HepG2 (cell line): ENCODE measurements around the gene RBBP8NL. TPM values are rescaled to one million over a fixed set of nuclear protein-coding genes. Genes with fewer than 3 reads are reported as not detected.

ENCODE experiments used
- ATAC-seq: fragments of 200-7000 bp; cut with Tn5 transposase; 3 replicates; pipeline ENCODE4 v1.9.1; 2020; ENCODE audit warnings: mild to moderate bottlenecking, moderate library complexity
- BruUV-seq: library from RNA; stranded (reverse); fragments of 400-500 nt; replicated peaks from 2 replicates; lab custom pipeline; 2021; lab: Mats Ljungman, UMichigan
- CTCF ChIA-PET: fragments of 300-600 bp; formaldehyde crosslinking; extraction: SDS; loops from one replicate; lab custom pipeline; 2021; ENCODE audit warnings: low total read pairs, inconsistent platforms, low intra/inter-chr PET ratio; lab: Yijun Ruan, JAX
- POLR2A ChIA-PET: fragments of 350-600 bp; sonication (Branson Sonifier 250); formaldehyde crosslinking; loops from one replicate; lab custom pipeline; 2020; ENCODE audit warnings: antibody characterized with exemption, inconsistent platforms; lab: Yijun Ruan, JAX
- DNase-seq: peaks from one replicate; pipeline ENCODE4 v3.0.0-alpha.2; 2015; ENCODE audit warnings: low spot score
- FAIRE-seq: peaks from 3 replicates; lab custom pipeline; 2011; peaks lifted over from hg19 to GRCh38; lab: Jason Lieb, UNC
- H2AFZ ChIP-seq: one replicate; pipeline ENCODE4 v1.6.1; 2011; ENCODE audit warnings: low read length, inconsistent platforms
- H3K27ac ChIP-seq: fragments of 300-600 bp; 3 replicates; pipeline ENCODE4 v1.8.0; 2011; ENCODE audit warnings: mixed run types, mild to moderate bottlenecking, mixed read lengths, low read length, inconsistent platforms; ENCODE audit not compliant: insufficient read depth; ENCODE audit errors: extremely low read length
- H3K27me3 ChIP-seq, 2 experiments: fragments of 200-600 bp in 1 of 2; 2 replicates in 1 of 2; 3 replicates in 1 of 2; pipeline versions ENCODE4 v1.6.0 to v1.8.0; 2011; ENCODE audit warnings: low read length in 2 of 2, mild to moderate bottlenecking in 2 of 2, moderate library complexity in 2 of 2, inconsistent platforms in 1 of 2; ENCODE audit not compliant: insufficient read depth in 2 of 2, control insufficient read depth in 1 of 2
- H3K36me3 ChIP-seq, 2 experiments: fragments of 200-600 bp in 1 of 2; replicated peaks in 1 of 2; 2 replicates in 1 of 2; 3 replicates in 1 of 2; pipeline versions ENCODE4 v1.5.1 to v1.8.0; 2011; ENCODE audit warnings: low read length in 2 of 2, inconsistent platforms in 1 of 2; ENCODE audit not compliant: insufficient read depth in 2 of 2, control insufficient read depth in 1 of 2
- H3K4me1 ChIP-seq: 2 replicates; pipeline ENCODE4 v1.5.1; 2012; ENCODE audit warnings: low read length, inconsistent platforms; ENCODE audit not compliant: insufficient read depth
- H3K4me2 ChIP-seq: 2 replicates; pipeline ENCODE4 v1.6.0; 2011; ENCODE audit warnings: low read depth, low read length, inconsistent platforms
- H3K4me3 ChIP-seq, 3 experiments: fragments of 200-600 bp in 1 of 3; sonication (generic), shearing (Covaris generic) in 1 of 3; replicated peaks in 1 of 3; 2 replicates each; pipeline ENCODE4 v1.5.1; 2011 to 2016; ENCODE audit warnings: low read length in 3 of 3, inconsistent platforms in 2 of 3, low read depth in 2 of 3, mild to moderate bottlenecking in 2 of 3, control low read depth in 1 of 3, mixed read lengths in 1 of 3; ENCODE audit not compliant: insufficient read depth in 1 of 3
- H3K79me2 ChIP-seq: one replicate; pipeline ENCODE4 v1.6.1; 2011; ENCODE audit warnings: low read length, inconsistent platforms; ENCODE audit not compliant: insufficient read depth
- H3K9ac ChIP-seq: 2 replicates; pipeline ENCODE4 v1.6.0; 2011; ENCODE audit warnings: mild to moderate bottlenecking, low read depth, low read length, inconsistent platforms; ENCODE audit not compliant: insufficient read depth
- H3K9me3 ChIP-seq: 2 replicates; pipeline ENCODE4 v1.5.1; 2012; ENCODE audit warnings: mild to moderate bottlenecking, low read length
- H4K20me1 ChIP-seq: 2 replicates; pipeline ENCODE4 v1.6.0; 2011; ENCODE audit warnings: inconsistent platforms, mild to moderate bottlenecking, low read length, moderate library complexity; ENCODE audit not compliant: insufficient read depth
- CBFB ChIP-seq: sonication (generic); formaldehyde crosslinking; IDR thresholded peaks from 2 replicates; pipeline ENCODE4 v1.4.0; 2020; ENCODE audit warnings: missing genetic modification reagents
- CTCF ChIP-seq: sonication (generic); formaldehyde crosslinking; IDR thresholded peaks from 2 replicates; pipeline ENCODE4 v1.5.0; 2020; ENCODE audit warnings: mild to moderate bottlenecking, missing genetic modification reagents, moderate library complexity
- NCOR1 ChIP-seq: fragments of 200-600 bp; sonication (generic); IDR thresholded peaks from 2 replicates; pipeline ENCODE4 v1.7.0; 2017; ENCODE audit warnings: antibody characterized with exemption, low read length, borderline replicate concordance
- NR2C2 ChIP-seq: sonication (generic); formaldehyde crosslinking; IDR thresholded peaks from 2 replicates; pipeline ENCODE4 v1.4.0; 2020; ENCODE audit warnings: missing genetic modification reagents, mild to moderate bottlenecking, moderate library complexity, borderline replicate concordance
- NR2F2 ChIP-seq: IDR thresholded peaks from 2 replicates; pipeline ENCODE4 v1.6.1; 2012; ENCODE audit warnings: low read depth, inconsistent platforms, borderline replicate concordance
- PCBP1 ChIP-seq: fragments of 200-400 bp; formaldehyde crosslinking; IDR thresholded peaks from 2 replicates; pipeline ENCODE4 v1.6.1; 2017; ENCODE audit warnings: mild to moderate bottlenecking, low read depth, low read length, borderline replicate concordance
- PHF5A ChIP-seq: IDR thresholded peaks from one replicate; pipeline ENCODE4 v1.6.1; 2018; ENCODE audit warnings: low read depth, missing genetic modification reagents; ENCODE audit not compliant: unreplicated experiment
- POLR2A ChIP-seq, 2 experiments: IDR thresholded peaks; 2 replicates each; pipeline ENCODE4 v1.6.1; 2011; ENCODE audit warnings: low read depth in 2 of 2, low read length in 2 of 2, mild to moderate bottlenecking in 1 of 2, moderate library complexity in 1 of 2; ENCODE audit not compliant: insufficient read depth in 1 of 2
- SP5 ChIP-seq: IDR thresholded peaks from 2 replicates; pipeline ENCODE4 v1.6.1; 2016; ENCODE audit warnings: low read depth, borderline replicate concordance
- TIGD3 ChIP-seq: sonication (generic); formaldehyde crosslinking; IDR thresholded peaks from 2 replicates; pipeline ENCODE4 v1.5.1; 2020; ENCODE audit warnings: mild to moderate bottlenecking, missing genetic modification reagents, borderline replicate concordance
- ZNF296 ChIP-seq: sonication (generic); formaldehyde crosslinking; conservative IDR thresholded peaks from 2 replicates; pipeline ENCODE4 v1.5.0; 2020; ENCODE audit warnings: mild to moderate bottlenecking, missing genetic modification reagents
- WGBS: methylation state at CpG from one replicate; pipeline ENCODE4 v1.1.6; 2017; ENCODE audit warnings: low lambda C conversion rate; 5-methylcytosine and 5-hydroxymethylcytosine counted together
- in situ Hi-C: cut with HindIII; loops from 2 replicates; pipeline ENCODE4 v1.10.0; 2017; ENCODE audit warnings: low pct_unique_long_range_greater_than_20kb; ENCODE audit not compliant: extremely low pct_ligation_motif_present
- intact Hi-C: fragments of 100-400 bp; cut with micrococcal nuclease; formaldehyde crosslinking; loops from one replicate; pipeline ENCODE4 v1.10.0; 2022; ENCODE audit not compliant: unreplicated experiment
- polyA plus RNA-seq, 8 experiments: library from polyadenylated mRNA; depleted of rRNA in 3 of 8; stranded (reverse) in 7 of 8; unstranded in 1 of 8; fragments of >200 nt; fragmentation: Illumina TruSeq in 4 of 8; extraction: Trizol in 4 of 8; gene quantifications; 2 replicates each; pipeline versions ENCODE4 v1.2.1 to v1.2.3, GENCODE V29; 2011 to 2016; ENCODE audit warnings: low read depth in 4 of 8, missing spikeins in 1 of 8, mixed read lengths in 1 of 8; ENCODE audit not compliant: insufficient read depth in 1 of 8
- total RNA-seq, 5 experiments: library from RNA; depleted of rRNA; stranded (reverse); fragments of >200 nt; fragmentation: Illumina TruSeq; extraction: Trizol; gene quantifications; 2 replicates each; pipeline ENCODE4 v1.2.3, GENCODE V29; 2016; ENCODE audit warnings: low read depth in 1 of 5
- TF ChIP-seq, protein P1 (sequence below): sonication (generic); formaldehyde crosslinking; IDR thresholded peaks from 2 replicates; pipeline ENCODE4 v1.5.0; 2020; ENCODE audit warnings: mild to moderate bottlenecking, missing genetic modification reagents, borderline replicate concordance
- TF ChIP-seq, protein P2 (sequence below): sonication (generic); formaldehyde crosslinking; IDR thresholded peaks from 2 replicates; pipeline ENCODE4 v1.5.1; 2020; ENCODE audit warnings: missing genetic modification reagents, mild to moderate bottlenecking, borderline replicate concordance

Gene RBBP8NL
- total and polyA plus RNA-seq, 2 of the 13 experiments (the other 11 are each of a cell fraction or from before 2014, with no cell fraction given): 0.69 to 0.86 TPM

DNA sequence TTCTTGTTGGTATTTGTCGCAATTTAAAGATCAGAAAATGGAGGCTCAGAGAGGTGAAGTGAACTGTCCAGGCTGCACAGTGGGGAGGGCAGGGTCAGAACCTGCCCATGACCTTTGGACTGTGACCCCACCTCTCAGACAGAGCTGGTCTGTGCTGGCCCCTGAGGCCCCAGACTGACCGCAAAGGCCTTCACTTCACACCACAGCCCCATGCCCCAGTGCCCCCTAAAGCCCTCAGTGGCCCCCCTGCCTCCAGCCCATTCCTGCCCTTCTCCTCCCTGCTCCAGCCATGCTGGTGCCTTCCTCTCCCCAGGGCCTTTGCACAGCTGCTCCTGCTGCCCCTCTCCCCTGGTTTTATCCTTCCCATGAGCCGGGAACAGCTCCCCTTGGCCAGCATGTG is 9.4 kb upstream of the RBBP8NL start:
- Histone ChIP-seq H3K4me1 (peaks cover 13% of the 10 kb centered on the region), H3K27ac (no peak overlapping the region), H3K9me3 (no peaks in the 10 kb centered on the region), H3K36me3 (no peaks in the 10 kb centered on the region), H3K27me3 (peaks cover 31 to 97% of the 10 kb centered on the region in 2 experiments), H3K9ac (no peak overlapping the region), H4K20me1 (peaks cover 8% of the 10 kb centered on the region; the same call in 1 of the 2 replicates), H3K4me2 (no peak overlapping the region), H2AFZ (no peak overlapping the region), H3K79me2 (no peaks in the 10 kb centered on the region), H3K4me3 (no peak overlapping the region)
- ATAC-seq (peak; percentile 21), DNase-seq (no peak), FAIRE-seq (no peak)
- ChIA-PET CTCF (no interaction called here), POLR2A (no interaction called here)
- WGBS: 20% methylated on average over 3 of the region's 3 CpGs
- BruUV-seq: no TSS peak
- intact Hi-C loops (no loop called here), in situ Hi-C loops (no loop called here)
- TF ChIP-seq NCOR1 (peak; percentile 65), ZNF296 (CRISPR knock-in tag) (no peak), CBFB (CRISPR knock-in tag) (peak; percentile 95), NR2F2 (peak; percentile 93), NR2C2 (CRISPR knock-in tag) (peak; percentile 81), PHF5A (CRISPR knock-in tag) (no peak), TIGD3 (CRISPR knock-in tag) (no peak), PCBP1 (0 out of 2 replicates have a peak, but pooled peaks have one; percentile 51), POLR2A (IDR thresholded peaks at IDR 0.05; ENCODE audit: insufficient read depth in 1 of 2, low read depth in 2 of 2, low read length in 2 of 2) (no peak), SP5 (CRISPR knock-in tag) (peak; percentile 14; the same call in 1 of the 2 replicates), CTCF (0 out of 2 replicates have a peak, but pooled peaks have one; percentile 18)
- TF ChIP-seq, protein P1, sequence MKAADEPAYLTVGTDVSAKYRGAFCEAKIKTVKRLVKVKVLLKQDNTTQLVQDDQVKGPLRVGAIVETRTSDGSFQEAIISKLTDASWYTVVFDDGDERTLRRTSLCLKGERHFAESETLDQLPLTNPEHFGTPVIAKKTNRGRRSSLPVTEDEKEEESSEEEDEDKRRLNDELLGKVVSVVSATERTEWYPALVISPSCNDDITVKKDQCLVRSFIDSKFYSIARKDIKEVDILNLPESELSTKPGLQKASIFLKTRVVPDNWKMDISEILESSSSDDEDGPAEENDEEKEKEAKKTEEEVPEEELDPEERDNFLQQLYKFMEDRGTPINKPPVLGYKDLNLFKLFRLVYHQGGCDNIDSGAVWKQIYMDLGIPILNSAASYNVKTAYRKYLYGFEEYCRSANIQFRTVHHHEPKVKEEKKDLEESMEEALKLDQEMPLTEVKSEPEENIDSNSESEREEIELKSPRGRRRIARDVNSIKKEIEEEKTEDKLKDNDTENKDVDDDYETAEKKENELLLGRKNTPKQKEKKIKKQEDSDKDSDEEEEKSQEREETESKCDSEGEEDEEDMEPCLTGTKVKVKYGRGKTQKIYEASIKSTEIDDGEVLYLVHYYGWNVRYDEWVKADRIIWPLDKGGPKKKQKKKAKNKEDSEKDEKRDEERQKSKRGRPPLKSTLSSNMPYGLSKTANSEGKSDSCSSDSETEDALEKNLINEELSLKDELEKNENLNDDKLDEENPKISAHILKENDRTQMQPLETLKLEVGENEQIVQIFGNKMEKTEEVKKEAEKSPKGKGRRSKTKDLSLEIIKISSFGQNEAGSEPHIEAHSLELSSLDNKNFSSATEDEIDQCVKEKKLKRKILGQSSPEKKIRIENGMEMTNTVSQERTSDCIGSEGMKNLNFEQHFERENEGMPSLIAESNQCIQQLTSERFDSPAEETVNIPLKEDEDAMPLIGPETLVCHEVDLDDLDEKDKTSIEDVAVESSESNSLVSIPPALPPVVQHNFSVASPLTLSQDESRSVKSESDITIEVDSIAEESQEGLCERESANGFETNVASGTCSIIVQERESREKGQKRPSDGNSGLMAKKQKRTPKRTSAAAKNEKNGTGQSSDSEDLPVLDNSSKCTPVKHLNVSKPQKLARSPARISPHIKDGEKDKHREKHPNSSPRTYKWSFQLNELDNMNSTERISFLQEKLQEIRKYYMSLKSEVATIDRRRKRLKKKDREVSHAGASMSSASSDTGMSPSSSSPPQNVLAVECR (CRISPR knock-in tag): peak; percentile 35; the same call in 1 of the 2 replicates
- TF ChIP-seq, protein P2, sequence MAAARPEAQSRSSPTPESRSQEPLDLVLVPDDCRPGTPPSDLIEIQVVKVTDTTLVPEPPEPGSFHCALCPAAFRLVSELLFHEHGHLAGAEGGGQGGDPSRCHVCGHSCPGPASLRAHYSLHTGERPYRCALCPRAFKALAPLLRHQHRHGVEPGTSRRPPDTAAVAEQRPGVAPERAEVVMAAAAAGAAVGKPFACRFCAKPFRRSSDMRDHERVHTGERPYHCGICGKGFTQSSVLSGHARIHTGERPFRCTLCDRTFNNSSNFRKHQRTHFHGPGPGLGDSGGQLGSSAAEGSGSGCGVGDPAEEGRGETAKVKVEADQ (CRISPR knock-in tag): no peak
